ENCODE results near the gene GUCY1A2.

DNA sequence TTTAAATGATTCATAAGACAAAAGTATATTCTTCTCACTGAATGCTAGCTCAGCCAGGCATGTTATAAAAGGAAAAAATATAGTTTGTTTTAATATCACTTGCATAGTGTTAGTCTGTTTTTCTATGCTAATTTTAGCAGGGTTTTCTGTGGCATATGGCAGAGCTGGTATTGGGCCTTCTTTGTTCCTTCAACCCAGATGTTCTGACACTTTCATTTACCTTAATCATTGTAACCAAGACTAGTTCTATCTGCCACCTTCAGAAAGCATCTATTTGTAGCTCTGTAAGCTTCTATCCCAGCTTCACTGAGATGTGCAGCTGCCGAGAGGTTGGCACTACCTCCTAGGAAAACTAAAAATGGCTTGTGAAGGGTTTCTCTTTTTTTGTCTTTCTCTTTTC, 338.7 kb downstream of the GUCY1A2 start:
- TF ChIP-seq, protein P1, sequence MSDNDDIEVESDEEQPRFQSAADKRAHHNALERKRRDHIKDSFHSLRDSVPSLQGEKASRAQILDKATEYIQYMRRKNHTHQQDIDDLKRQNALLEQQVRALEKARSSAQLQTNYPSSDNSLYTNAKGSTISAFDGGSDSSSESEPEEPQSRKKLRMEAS (IDR thresholded peaks at IDR 0.05; ENCODE audit: insufficient read depth, insufficient read length) = no peak
- TF ChIP-seq, protein P2, sequence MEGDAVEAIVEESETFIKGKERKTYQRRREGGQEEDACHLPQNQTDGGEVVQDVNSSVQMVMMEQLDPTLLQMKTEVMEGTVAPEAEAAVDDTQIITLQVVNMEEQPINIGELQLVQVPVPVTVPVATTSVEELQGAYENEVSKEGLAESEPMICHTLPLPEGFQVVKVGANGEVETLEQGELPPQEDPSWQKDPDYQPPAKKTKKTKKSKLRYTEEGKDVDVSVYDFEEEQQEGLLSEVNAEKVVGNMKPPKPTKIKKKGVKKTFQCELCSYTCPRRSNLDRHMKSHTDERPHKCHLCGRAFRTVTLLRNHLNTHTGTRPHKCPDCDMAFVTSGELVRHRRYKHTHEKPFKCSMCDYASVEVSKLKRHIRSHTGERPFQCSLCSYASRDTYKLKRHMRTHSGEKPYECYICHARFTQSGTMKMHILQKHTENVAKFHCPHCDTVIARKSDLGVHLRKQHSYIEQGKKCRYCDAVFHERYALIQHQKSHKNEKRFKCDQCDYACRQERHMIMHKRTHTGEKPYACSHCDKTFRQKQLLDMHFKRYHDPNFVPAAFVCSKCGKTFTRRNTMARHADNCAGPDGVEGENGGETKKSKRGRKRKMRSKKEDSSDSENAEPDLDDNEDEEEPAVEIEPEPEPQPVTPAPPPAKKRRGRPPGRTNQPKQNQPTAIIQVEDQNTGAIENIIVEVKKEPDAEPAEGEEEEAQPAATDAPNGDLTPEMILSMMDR (IDR thresholded peaks at IDR 0.05; ENCODE audit: extremely low read depth in 1 of 2, insufficient read depth in 1 of 2, low read depth in 1 of 2, low read length in 2 of 2) = no peak
